TTC549 (cell line): Measurements from ENCODE around the gene ALKBH5.
"Not testable (repeated sequence)": the region's sequence is repeated elsewhere in the genome, so short reads cannot be mapped to it uniquely, and the experiment has no call there.

ENCODE experiments used
- FAIRE-seq: peaks from 2 replicates; lab custom pipeline; 2012; peaks lifted over from hg19 to GRCh38; lab: Jason Lieb, UNC

The ALKBH5 gene

DNA sequence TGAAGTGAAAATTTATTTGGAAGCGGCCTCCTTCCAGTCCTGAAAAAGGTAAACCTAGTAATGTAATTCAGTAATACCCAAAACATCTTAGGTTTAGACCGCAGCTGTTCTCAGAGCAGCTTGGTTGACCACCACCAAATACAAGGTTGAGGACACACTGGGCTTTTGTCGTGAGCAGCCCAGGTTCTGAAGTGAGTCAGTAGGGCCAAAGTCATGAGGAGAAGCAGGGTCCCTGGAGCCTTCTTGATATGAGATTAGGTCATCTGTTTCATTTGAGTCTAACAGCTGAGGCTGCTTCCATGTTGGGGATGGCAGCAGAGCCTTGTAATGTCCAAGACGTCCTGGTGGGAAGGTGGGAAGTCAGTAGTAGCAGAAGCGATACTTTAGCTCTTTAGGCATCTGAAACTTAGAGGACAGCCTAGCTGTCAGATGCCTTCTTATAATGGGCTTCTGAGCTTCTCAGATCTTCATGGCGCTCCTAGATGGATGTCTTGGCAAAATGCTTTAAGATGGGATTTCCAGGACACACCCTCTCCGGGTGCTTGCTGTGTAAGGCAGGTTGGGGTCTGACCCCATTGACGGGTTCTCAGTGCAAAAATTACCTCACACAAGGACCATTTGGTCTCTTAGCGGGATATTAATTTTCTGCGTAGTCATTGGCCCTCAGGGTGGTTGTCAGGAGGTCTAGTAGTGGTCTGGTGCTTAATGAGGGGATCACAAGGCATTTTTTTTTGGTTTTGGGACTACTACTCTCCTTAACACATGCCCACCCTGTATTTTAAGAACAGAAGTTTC is 2.4 kb downstream of the ALKBH5 start:
- FAIRE-seq: no peak

- no peak for FAIRE-seq
Observed at GRCh38 chr17:18186627-18186982, 3.0 kb downstream of the ALKBH5 start.

GRCh38 chr17:18187226-18187625 is 3.6 kb downstream of the ALKBH5 start:
- no peak for FAIRE-seq

DNA sequence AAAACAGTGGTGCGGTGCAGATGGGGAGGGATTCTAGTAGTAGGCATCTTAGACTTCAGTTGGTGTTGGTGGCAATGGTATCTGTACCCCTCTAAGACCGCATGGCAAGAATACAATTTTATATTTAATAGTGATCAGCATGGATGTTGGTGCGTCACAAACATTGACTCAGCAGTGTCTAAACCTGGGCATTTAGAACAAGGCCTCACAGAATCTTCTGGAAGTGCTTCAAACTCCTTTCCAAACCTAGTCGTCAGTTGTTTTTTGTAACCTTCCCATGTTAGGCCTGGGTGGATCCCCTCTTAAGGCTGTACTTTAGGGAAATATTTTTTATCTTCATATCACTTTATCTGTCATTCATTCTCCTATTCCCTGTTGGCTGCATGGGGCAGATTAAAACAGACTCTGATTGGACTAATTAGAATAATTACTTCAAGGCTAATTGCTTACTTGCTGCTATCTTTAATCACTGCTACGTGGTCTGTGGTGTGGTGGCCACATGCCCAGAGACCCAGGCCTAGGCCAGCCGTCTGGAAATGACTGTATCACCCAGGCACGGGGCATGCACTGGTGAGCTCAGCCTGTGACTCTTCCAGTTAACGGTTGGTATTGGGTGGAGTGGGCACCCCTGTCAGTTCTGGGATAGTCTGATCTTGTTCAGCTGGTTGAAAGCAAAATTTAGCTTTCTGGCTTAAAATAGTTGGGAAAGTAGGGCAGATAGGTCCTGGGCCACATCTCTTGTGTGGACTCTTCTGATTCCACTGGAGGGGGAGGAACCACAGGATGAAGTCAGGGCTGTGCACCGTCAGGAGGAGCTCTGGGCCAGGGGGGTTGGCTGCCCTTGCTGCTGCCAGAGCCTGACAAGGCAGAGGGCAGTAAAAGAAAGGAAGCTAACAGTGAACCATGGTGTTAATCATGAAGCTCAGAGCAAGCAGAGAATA is 4.5 kb downstream of the ALKBH5 start:
- FAIRE-seq: no peak

DNA sequence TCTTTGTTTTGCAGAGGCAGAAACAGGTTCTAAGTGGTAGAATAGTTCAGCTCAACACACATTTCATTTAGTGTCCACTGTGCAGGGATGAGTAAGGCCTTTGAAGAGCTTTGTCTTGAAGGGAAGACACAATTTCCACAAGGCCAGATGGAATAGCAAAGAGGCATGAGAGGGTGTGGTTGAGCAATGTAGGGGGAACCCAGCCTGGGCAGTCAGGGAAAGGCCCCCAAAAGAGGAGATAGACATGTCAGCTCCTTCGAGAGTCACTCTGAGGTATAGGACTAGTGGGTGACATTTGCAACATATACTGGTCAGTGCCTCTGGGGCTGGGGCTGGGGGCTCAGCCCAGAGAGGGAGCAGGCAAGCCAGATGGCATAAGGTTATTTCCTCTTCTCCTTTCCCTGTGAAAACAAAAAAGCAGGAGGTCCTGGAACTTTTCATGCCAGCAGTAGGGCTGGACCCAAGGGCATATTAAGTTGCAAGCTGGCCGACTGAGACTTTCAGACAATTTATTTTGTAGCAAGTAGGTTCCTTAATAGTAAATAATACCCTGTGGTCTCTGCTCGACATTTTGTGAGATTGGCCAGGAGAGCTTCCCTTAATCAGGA is 7.1 kb downstream of the ALKBH5 start:
- FAIRE-seq: no peak

DNA sequence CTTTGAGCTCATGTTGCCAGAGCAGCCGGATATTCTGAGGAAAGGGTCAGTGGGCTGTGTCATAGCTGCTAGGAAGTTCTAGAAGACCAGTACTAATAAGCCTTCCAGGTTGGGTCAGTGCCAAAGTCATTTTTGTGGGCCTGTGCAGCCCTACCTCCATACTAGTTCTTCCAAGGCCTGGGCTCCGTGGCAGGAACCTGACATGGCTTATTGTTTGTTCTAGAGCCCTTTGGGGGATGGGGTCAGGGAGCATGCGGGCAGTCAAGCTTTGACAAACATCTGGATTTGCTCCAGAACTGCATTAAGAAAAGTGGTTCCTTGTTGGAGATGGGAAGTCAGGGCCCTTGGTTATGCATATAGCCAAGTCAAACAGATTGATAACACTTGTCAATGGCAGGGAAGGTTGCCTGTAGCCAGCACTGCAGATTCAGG is 7.6 kb downstream of the ALKBH5 start:
- no peak for FAIRE-seq

GRCh38 chr17:18191967-18192366 is 8.3 kb downstream of the ALKBH5 start:
- no peak for FAIRE-seq

DNA sequence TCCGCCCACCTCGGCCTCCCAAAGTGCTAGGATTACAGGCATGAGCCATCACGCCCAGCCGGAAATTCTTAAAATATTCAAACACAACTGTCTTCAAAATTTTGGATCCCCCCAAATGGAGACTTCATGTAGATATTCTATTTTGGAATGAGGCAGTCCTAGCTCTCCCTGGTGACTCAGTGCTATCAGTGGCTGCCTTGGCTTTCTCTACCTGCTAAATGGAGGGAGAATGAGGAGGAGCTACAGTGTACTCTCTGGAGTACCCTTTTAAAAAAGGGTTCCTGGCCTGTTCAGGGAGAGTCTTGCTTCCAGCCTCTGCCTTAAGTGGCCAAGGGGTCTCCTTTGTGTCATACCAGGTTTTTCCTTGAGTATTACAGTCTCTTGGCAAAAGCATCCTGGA is 10.8 kb downstream of the ALKBH5 start:
- no peak for FAIRE-seq

DNA sequence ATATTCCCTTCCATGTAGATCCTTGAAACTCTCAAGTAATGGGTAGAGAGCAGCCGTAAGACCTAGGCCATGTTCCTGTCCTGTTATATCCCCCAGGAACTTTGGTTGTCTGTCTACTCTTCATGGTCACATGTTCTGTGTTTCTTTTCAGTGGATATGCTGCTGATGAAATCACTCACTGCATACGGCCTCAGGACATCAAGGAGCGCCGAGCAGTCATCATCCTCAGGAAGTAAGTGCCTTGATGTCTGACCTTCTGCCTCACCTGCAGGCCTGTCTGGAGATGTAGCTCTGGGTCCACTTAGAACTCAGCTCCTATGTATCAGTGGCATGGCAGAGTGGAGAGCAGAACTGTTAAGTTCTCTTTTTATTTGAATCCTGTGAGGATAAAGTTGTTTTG is 11.2 kb downstream of the ALKBH5 start:
- FAIRE-seq: no peak

GRCh38 chr17:18195246-18195645 is 11.6 kb downstream of the ALKBH5 start:
- FAIRE-seq: no peak

GRCh38 chr17:18197535-18198194 is 14.0 kb downstream of the ALKBH5 start:
- no peak for FAIRE-seq

DNA sequence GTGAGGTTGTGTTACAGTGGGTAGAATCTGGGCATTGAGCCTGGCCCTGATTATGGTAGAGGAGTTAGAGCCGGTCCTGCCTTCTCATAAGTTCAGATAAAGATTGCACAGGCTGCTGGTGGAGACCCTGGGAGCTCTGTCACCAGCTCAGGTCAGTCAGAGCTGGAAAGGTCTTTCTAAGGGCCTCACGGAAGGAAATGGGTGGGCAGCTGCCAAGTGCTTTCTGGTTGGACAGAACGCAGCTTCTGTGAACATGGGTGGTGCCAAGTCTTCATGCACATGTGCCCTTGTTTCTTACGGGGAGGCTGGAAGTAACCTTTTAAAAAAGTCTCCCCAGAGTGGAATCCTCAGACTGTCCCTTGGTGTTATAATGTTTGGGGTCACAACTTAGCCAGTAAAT is 14.9 kb downstream of the ALKBH5 start:
- FAIRE-seq: no peak

GRCh38 chr17:18201108-18201507 is 17.5 kb downstream of the ALKBH5 start:
- FAIRE-seq: no peak

- FAIRE-seq: no peak
Observed at GRCh38 chr17:18203308-18203707, 19.7 kb downstream of the ALKBH5 start.

DNA sequence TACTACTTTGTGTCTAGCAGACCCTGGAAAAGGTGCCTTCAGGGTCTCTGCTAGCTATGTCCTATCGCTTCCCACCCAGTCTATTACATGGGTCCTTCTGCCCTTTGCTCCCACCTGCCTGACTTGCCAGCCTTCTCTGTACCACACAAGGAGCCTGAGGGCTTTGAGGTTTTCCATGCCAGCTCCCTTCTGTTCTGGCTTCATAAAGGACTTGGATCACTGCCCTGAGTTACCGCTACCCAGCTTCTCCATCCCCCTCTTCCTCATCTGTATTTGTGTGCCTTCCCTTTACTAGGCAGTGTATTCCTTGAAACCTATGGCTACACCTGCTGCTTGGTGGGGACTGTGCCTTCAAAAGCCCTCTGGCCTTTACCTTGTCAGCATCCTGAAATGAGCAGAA is 22.2 kb downstream of the ALKBH5 start:
- FAIRE-seq: no peak

DNA sequence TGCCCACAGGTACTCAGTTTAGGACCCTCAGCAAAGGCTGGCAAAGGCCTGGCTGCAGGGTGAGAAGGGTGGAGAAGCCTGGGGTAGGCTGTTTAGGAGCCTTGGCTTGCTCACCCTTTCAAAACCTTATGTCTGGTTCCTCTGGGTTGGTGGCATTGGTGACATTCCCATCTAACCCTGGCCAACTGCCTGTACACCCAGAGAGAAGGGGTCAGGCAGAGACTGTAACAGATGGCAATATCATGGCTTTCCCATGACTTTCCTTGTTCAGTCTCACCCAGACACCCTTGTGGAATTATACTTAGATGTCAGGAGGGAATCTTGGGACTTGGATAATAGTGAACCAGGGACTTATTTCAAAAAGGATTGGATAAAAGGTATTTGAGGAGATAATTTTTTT is 23.3 kb downstream of the ALKBH5 start:
- no peak for FAIRE-seq

GRCh38 chr17:18208092-18208491 is 24.5 kb downstream of the ALKBH5 start:
- no peak for FAIRE-seq

DNA sequence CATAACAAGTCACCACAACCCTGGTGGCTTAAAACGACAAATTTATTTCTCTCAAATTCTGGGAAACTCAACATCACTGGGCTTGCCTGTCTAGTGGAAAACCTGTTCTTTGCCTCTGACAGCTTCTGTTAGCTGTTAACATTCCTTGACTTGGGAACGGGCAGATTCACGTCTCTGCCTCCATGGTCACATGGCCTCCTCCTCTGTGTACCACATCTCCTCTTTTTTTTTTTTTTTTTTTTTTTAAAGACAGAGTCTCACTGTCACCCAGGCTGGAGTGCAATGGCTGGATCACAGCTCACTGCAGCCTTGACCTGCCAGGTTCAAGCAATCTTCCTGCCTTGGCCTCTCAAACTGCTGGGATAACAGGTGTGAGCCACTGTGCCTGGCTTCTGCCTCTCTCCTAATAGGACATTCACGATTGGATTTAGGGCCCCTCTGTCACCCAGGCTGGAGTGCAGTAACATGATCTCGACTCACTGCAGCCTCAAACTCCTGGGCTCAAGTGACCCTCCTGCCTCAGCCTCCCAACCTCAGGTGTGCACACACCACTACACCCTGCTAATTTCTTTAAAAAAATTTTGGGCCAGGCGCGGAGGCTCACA is 30.1 kb downstream of the ALKBH5 start:
- FAIRE-seq: no peak

DNA sequence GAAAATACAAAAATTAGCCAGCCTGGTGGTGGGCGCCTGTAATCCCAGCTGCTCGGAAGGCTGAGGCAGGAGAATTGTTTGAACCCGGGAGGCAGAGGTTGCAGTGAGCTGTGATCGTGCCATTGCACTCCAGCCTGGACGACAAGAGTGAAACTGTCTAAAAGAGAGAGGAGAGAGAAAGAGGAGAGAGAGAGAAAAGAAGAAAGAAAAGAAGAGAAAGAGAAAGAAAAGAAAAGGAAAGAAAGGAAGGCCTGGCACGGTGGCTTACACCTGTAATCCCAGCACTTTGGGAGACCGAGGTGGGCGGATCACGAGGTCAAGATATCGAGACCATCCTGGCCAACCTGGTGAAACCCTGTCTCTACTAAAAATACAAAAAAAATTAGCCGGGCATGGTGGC is 33.3 kb downstream of the ALKBH5 start:
- not testable (repeated sequence) for FAIRE-seq

DNA sequence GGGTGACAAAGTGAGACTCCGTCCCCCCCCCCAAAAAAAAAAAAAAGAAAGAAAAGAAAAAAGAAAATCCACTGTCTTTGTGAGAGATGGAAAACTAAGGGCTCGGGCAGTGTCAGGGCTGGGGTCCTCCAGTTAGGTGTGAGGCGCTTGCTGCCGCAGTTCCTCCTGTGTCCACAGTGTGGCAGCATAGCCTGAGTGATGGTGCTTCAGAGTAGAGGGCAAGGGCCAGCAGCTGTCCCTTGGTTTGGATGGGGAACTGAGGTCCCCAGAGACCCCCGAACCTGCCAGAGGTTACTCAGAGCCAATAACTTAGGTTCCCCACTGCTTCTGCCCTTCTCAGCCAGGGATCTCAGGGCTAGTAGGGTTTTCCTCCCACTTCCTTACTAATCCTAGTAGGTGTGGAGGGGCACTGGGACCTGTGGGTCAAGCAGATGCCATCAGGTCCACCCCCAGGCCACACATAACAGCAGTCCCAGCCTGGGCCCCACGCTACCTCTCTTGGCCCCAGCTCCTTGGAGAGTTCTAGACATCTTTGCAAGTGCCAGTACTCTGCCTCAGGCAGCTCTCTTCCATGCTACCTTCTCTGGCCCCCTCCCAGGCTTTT is 33.9 kb downstream of the ALKBH5 start:
- FAIRE-seq: no peak

- no peak for FAIRE-seq
Observed at GRCh38 chr17:18218756-18219415, 35.3 kb downstream of the ALKBH5 start.
